Gastroesophageal sphincter (tissue), 4 donors: ENCODE measurements around the gene ZNF175. TPM values are rescaled to one million over a fixed set of nuclear protein-coding genes. Genes with fewer than 3 reads are reported as not detected.

Experiments used
- total RNA-seq, 4 donors: library from RNA; depleted of rRNA; stranded (reverse); fragments of >200 nt; gene quantifications; one replicate each; pipeline ENCODE4 v1.1.0, GENCODE V29; 2016

ZNF175 gene
- total RNA-seq, 4 donors from 2014 or later: 6.5 to 12.8 (median 7.3) TPM

Other genes with a start within 250 kb of the ZNF175 start
- gene VSIG10L, start 229.1 kb upstream of the ZNF175 start, total RNA-seq: 1 to 10 TPM; 1.5 to 3.6 (median 2.5) TPM
- 100 to 1,000 TPM in 2 of 4 donors, 10 to 100 TPM in 2; 96.2 to 136 (median 103) TPM for gene ETFB, start 204.9 kb upstream of the ZNF175 start, total RNA-seq
- not detected for gene CLDND2, start 202.3 kb upstream of the ZNF175 start, total RNA-seq
- 1 to 10 TPM in 1 of 4 donors, under 1 TPM in 2, not detected in 1; 0.58 to 2.0 (median 0.67) TPM for gene NKG7, start 198.6 kb upstream of the ZNF175 start, total RNA-seq
- gene LIM2, start 183.3 kb upstream of the ZNF175 start, total RNA-seq: not detected
- not detected for gene C19orf84, start 180.7 kb upstream of the ZNF175 start, total RNA-seq
- 1 to 10 TPM; 1.1 to 6.9 (median 3.2) TPM for gene SIGLEC10, start 153.6 kb upstream of the ZNF175 start, total RNA-seq
- 1 to 10 TPM in 1 of 4 donors, under 1 TPM in 2, not detected in 1; 0.25 to 1.4 (median 0.54) TPM for gene SIGLEC8, start 112.8 kb upstream of the ZNF175 start, total RNA-seq
- gene CEACAM18, start 92.7 kb upstream of the ZNF175 start, total RNA-seq: not detected
- gene SIGLEC12, start 69.5 kb upstream of the ZNF175 start, total RNA-seq: under 1 TPM in 2 of 4 donors, not detected in 2; 0.31 to 0.85 TPM
- 1 to 10 TPM in 3 of 4 donors, under 1 TPM in 1; 0.59 to 3.9 (median 3.1) TPM for gene SIGLEC6, start 39.6 kb upstream of the ZNF175 start, total RNA-seq
- gene SIGLEC5, start 59.1 kb downstream of the ZNF175 start, total RNA-seq: under 1 TPM in 2 of 4 donors, not detected in 2; 0.67 to 0.94 TPM
- gene SIGLEC14, start 75.5 kb downstream of the ZNF175 start, total RNA-seq: 1 to 10 TPM in 2 of 4 donors, under 1 TPM in 1, not detected in 1; 0.73 to 8.6 (median 1.4) TPM
- 10 to 100 TPM in 3 of 4 donors, 1 to 10 TPM in 1; 6.3 to 29.7 (median 18.3) TPM for gene SPACA6, start 122.0 kb downstream of the ZNF175 start, total RNA-seq
- 10 to 100 TPM in 1 of 4 donors, 1 to 10 TPM in 1, under 1 TPM in 1, not detected in 1; 0.23 to 15.2 (median 2.2) TPM for gene HAS1, start 152.7 kb downstream of the ZNF175 start, total RNA-seq
- 10 to 100 TPM in 2 of 4 donors, 1 to 10 TPM in 1, under 1 TPM in 1; 0.93 to 19.8 (median 9.2) TPM for gene FPR1, start 180.6 kb downstream of the ZNF175 start, total RNA-seq
- 1 to 10 TPM in 2 of 4 donors, not detected in 2; 1.8 to 2.2 TPM for gene FPR2, start 189.9 kb downstream of the ZNF175 start, total RNA-seq
- 10 to 100 TPM in 1 of 4 donors, 1 to 10 TPM in 3; 1.9 to 16.2 (median 6.0) TPM for gene FPR3, start 223.9 kb downstream of the ZNF175 start, total RNA-seq